Loucy (cell line): ENCODE results near the gene MED13L.

Experiments used
- H2AFZ ChIP-seq: fragments of 200-600 bp; sonication (generic); 2 replicates; pipeline ENCODE4 v1.6.0; 2016; ENCODE audit warnings: antibody characterized with exemption, mild to moderate bottlenecking, low read length, moderate library complexity
- H3F3A ChIP-seq: fragments of 200-600 bp; 2 replicates; pipeline ENCODE4 v1.6.0; 2016; ENCODE audit warnings: antibody characterized with exemption, low read depth, mild to moderate bottlenecking
- H3K27me3 ChIP-seq: fragments of 200-600 bp; sonication (generic); 2 replicates; pipeline ENCODE4 v1.6.1; 2014; ENCODE audit warnings: low read length, mild to moderate bottlenecking; ENCODE audit not compliant: insufficient read depth, poor library complexity, severe bottlenecking
- H3K36me3 ChIP-seq: fragments of 200-600 bp; sonication (generic); 2 replicates; pipeline ENCODE4 v1.6.1; 2016; ENCODE audit warnings: low read length; ENCODE audit not compliant: insufficient read depth
- H3K4me1 ChIP-seq: fragments of 200-600 bp; sonication (generic); 2 replicates; pipeline ENCODE4 v1.5.1; 2014; ENCODE audit warnings: low read length, mild to moderate bottlenecking; ENCODE audit not compliant: insufficient read depth, poor library complexity, severe bottlenecking
- H3K4me2 ChIP-seq: fragments of 200-600 bp; sonication (generic); 2 replicates; pipeline ENCODE4 v1.6.0; 2014; ENCODE audit warnings: antibody characterized with exemption, low read length, low read depth, mild to moderate bottlenecking; ENCODE audit not compliant: poor library complexity, severe bottlenecking
- H3K4me3 ChIP-seq: fragments of 200-600 bp; sonication (generic); 2 replicates; pipeline ENCODE4 v1.5.1; 2014; ENCODE audit warnings: low read length, mild to moderate bottlenecking, mixed read lengths; ENCODE audit not compliant: poor library complexity, severe bottlenecking
- H3K79me2 ChIP-seq: fragments of 200-600 bp; sonication (generic); 2 replicates; pipeline ENCODE4 v1.6.1; 2014; ENCODE audit warnings: low read length; ENCODE audit not compliant: insufficient read depth
- H3K9ac ChIP-seq: fragments of 200-600 bp; sonication (generic); 2 replicates; pipeline ENCODE4 v1.6.0; 2014; ENCODE audit warnings: mild to moderate bottlenecking, low read depth, low read length, moderate library complexity; ENCODE audit not compliant: poor library complexity, severe bottlenecking
- H3K9me2 ChIP-seq: fragments of 200-600 bp; sonication (generic); replicated peaks from 2 replicates; pipeline ENCODE4 v1.6.1; 2016; ENCODE audit warnings: low read depth, low read length, mixed read lengths
- H3K9me3 ChIP-seq: fragments of 200-600 bp; sonication (generic); 2 replicates; pipeline ENCODE4 v1.6.1; 2014; ENCODE audit warnings: mild to moderate bottlenecking, antibody characterized with exemption, low read length, low read depth; ENCODE audit not compliant: insufficient read depth
- H4K20me1 ChIP-seq: fragments of 200-600 bp; sonication (generic); 2 replicates; pipeline ENCODE4 v1.6.0; 2014; ENCODE audit warnings: antibody characterized with exemption, low read length, mild to moderate bottlenecking; ENCODE audit not compliant: insufficient read depth, poor library complexity, severe bottlenecking
- EZH2phosphoT487 ChIP-seq: fragments of 200-600 bp; IDR thresholded peaks from 2 replicates; pipeline ENCODE4 v1.6.1; 2018; ENCODE audit warnings: antibody characterized with exemption, mild to moderate bottlenecking, moderate library complexity, borderline replicate concordance
- TF ChIP-seq, protein P1 (sequence below): fragments of 200-600 bp; sonication (generic); conservative IDR thresholded peaks from 2 replicates; pipeline ENCODE4 v1.5.1; 2014; ENCODE audit warnings: mild to moderate bottlenecking, antibody characterized with exemption, low read length

Gene MED13L

GRCh38 chr12:116140529-116140928, 137.0 kb downstream of the MED13L start:
- no peaks in the 10 kb centered on the region for H3K9me3 ChIP-seq
- no peak for TF ChIP-seq EZH2phosphoT487
- TF ChIP-seq, protein P1, sequence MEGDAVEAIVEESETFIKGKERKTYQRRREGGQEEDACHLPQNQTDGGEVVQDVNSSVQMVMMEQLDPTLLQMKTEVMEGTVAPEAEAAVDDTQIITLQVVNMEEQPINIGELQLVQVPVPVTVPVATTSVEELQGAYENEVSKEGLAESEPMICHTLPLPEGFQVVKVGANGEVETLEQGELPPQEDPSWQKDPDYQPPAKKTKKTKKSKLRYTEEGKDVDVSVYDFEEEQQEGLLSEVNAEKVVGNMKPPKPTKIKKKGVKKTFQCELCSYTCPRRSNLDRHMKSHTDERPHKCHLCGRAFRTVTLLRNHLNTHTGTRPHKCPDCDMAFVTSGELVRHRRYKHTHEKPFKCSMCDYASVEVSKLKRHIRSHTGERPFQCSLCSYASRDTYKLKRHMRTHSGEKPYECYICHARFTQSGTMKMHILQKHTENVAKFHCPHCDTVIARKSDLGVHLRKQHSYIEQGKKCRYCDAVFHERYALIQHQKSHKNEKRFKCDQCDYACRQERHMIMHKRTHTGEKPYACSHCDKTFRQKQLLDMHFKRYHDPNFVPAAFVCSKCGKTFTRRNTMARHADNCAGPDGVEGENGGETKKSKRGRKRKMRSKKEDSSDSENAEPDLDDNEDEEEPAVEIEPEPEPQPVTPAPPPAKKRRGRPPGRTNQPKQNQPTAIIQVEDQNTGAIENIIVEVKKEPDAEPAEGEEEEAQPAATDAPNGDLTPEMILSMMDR, result no peak
- H3K27me3 ChIP-seq, result no peaks in the 10 kb centered on the region
- peaks cover 46% of the 10 kb centered on the region for H4K20me1 ChIP-seq
- no peak overlapping the region for H3K4me2 ChIP-seq
- 0 out of 2 replicates have a peak, but pooled peaks cover 4% of the 10 kb centered on the region for H3F3A ChIP-seq
- no peaks in the 10 kb centered on the region for H3K9me2 ChIP-seq
- H3K9ac ChIP-seq, result no peak overlapping the region
- H3K79me2 ChIP-seq, result peaks cover 88% of the 10 kb centered on the region
- H3K36me3 ChIP-seq, result no peaks in the 10 kb centered on the region
- no peak overlapping the region for H3K4me3 ChIP-seq
- H2AFZ ChIP-seq, result no peak overlapping the region
- H3K4me1 ChIP-seq, result peaks cover 62% of the 10 kb centered on the region

GRCh38 chr12:116138781-116139180, 138.7 kb downstream of the MED13L start:
- Histone ChIP-seq H3F3A (0 out of 2 replicates have a peak, but pooled peaks cover 3% of the 10 kb centered on the region), H3K4me1 (peaks cover 54% of the 10 kb centered on the region), H3K9me3 (no peaks in the 10 kb centered on the region), H3K27me3 (no peaks in the 10 kb centered on the region), H4K20me1 (peaks cover 32% of the 10 kb centered on the region), H3K4me3 (no peak overlapping the region), H3K9ac (no peak overlapping the region), H3K4me2 (no peak overlapping the region), H2AFZ (no peak overlapping the region), H3K36me3 (no peaks in the 10 kb centered on the region), H3K79me2 (peaks cover 88% of the 10 kb centered on the region), H3K9me2 (no peaks in the 10 kb centered on the region)
- no peak for TF ChIP-seq EZH2phosphoT487
- TF ChIP-seq, protein P1, result no peak

- no peaks in the 10 kb centered on the region for H3F3A ChIP-seq
- no peaks in the 10 kb centered on the region for H3K36me3 ChIP-seq
- no peaks in the 10 kb centered on the region for H3K9me3 ChIP-seq
- H2AFZ ChIP-seq, result no peak overlapping the region
- peaks cover 30% of the 10 kb centered on the region for H4K20me1 ChIP-seq
- H3K4me3 ChIP-seq, result no peak overlapping the region
- no peaks in the 10 kb centered on the region for H3K27me3 ChIP-seq
- no peak for TF ChIP-seq EZH2phosphoT487
- TF ChIP-seq, protein P1, result no peak
- no peaks in the 10 kb centered on the region for H3K9me2 ChIP-seq
- H3K79me2 ChIP-seq, result peaks cover 90% of the 10 kb centered on the region
- peaks cover 54% of the 10 kb centered on the region for H3K4me1 ChIP-seq
- no peak overlapping the region for H3K9ac ChIP-seq
- H3K4me2 ChIP-seq, result no peak overlapping the region
Measured at GRCh38 chr12:116138364-116138763, 139.1 kb downstream of the MED13L start.
